ENCODE data around the gene CKMT2.
A peak's percentile ranks its signal among the peaks of the same experiment; 100 is the strongest.

The CKMT2 gene

GRCh38 chr5:81205058-81205457 is 28.1 kb upstream of the CKMT2 start:
- no peaks in the 10 kb centered on the region for H3K9me3 Mint-ChIP-seq

DNA sequence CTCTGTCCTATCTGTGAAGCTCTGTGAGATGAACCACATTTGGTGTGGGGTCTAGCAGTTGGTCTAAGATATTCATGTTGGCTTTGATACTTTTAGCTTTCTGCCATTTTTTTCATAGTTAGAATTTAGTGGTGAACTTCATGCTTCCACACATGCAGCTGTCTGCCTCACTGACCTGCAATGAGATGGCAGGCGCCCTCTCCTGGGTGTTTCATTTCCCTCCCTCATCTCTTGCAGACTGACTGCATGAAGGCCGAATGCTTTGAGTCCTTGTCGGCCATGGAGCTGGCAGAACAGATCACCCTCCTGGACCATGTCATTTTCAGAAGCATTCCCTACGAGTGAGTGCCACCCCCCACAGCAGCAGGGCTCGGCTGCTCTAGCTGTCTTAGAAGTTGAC is 26.1 kb upstream of the CKMT2 start:
- Mint-ChIP-seq H3K4me1 (peaks cover 2% of the 10 kb centered on the region), H3K27me3 (peaks cover 9% of the 10 kb centered on the region), H3K27ac (no peak overlapping the region), H3K36me3 (no peaks in the 10 kb centered on the region), H3K4me3 (no peak overlapping the region), H3K9me3 (no peaks in the 10 kb centered on the region)
- no peak for ATAC-seq (ENCODE audit: low read depth)
- DNase-seq (ENCODE audit: low spot score in 2 of 2) = no peak

More at GRCh38 chr5:81205058-81205457, 28.1 kb upstream of the CKMT2 start:
- H3K27ac Mint-ChIP-seq = no peak overlapping the region
- ATAC-seq (ENCODE audit: low read depth) = no peak
- no peaks in the 10 kb centered on the region for H3K36me3 Mint-ChIP-seq
- DNase-seq (ENCODE audit: low spot score in 2 of 2) = no peak
- H3K27me3 Mint-ChIP-seq = peaks cover 2% of the 10 kb centered on the region
- H3K4me3 Mint-ChIP-seq = no peak overlapping the region
- H3K4me1 Mint-ChIP-seq = no peaks in the 10 kb centered on the region

GRCh38 chr5:81208904-81209303 is 24.2 kb upstream of the CKMT2 start:
- ATAC-seq (ENCODE audit: low read depth) (no peak), DNase-seq (ENCODE audit: low spot score in 2 of 2) (no peak)
- Mint-ChIP-seq H3K4me3 (no peak overlapping the region), H3K27ac (no peak overlapping the region), H3K36me3 (no peaks in the 10 kb centered on the region), H3K27me3 (peaks cover 9% of the 10 kb centered on the region), H3K9me3 (no peaks in the 10 kb centered on the region), H3K4me1 (peaks cover 7% of the 10 kb centered on the region)

- no peak overlapping the region for H3K4me3 Mint-ChIP-seq
- H3K4me1 Mint-ChIP-seq = peaks cover 7% of the 10 kb centered on the region
- peaks cover 9% of the 10 kb centered on the region for H3K27me3 Mint-ChIP-seq
- no peak for ATAC-seq (ENCODE audit: low read depth)
- no peaks in the 10 kb centered on the region for H3K36me3 Mint-ChIP-seq
- no peak overlapping the region for H3K27ac Mint-ChIP-seq
- no peaks in the 10 kb centered on the region for H3K9me3 Mint-ChIP-seq
- DNase-seq (ENCODE audit: low spot score in 2 of 2) = no peak
Measured at GRCh38 chr5:81209386-81209785, 23.7 kb upstream of the CKMT2 start.

- H3K4me1 Mint-ChIP-seq = peaks cover 7% of the 10 kb centered on the region
- H3K27me3 Mint-ChIP-seq = peaks cover 9% of the 10 kb centered on the region
- DNase-seq (ENCODE audit: low spot score in 2 of 2) = no peak
- no peaks in the 10 kb centered on the region for H3K36me3 Mint-ChIP-seq
- no peaks in the 10 kb centered on the region for H3K9me3 Mint-ChIP-seq
- no peak overlapping the region for H3K4me3 Mint-ChIP-seq
- no peak overlapping the region for H3K27ac Mint-ChIP-seq
- ATAC-seq (ENCODE audit: low read depth) = no peak
Measured at GRCh38 chr5:81209869-81210493, 23.1 kb upstream of the CKMT2 start.

- H3K27ac Mint-ChIP-seq = peak overlapping the region; percentile 28
- peak; percentile 92 for ATAC-seq (ENCODE audit: low read depth)
- no peaks in the 10 kb centered on the region for H3K36me3 Mint-ChIP-seq
Measured at GRCh38 chr5:81212211-81212751, 20.8 kb upstream of the CKMT2 start.

DNA sequence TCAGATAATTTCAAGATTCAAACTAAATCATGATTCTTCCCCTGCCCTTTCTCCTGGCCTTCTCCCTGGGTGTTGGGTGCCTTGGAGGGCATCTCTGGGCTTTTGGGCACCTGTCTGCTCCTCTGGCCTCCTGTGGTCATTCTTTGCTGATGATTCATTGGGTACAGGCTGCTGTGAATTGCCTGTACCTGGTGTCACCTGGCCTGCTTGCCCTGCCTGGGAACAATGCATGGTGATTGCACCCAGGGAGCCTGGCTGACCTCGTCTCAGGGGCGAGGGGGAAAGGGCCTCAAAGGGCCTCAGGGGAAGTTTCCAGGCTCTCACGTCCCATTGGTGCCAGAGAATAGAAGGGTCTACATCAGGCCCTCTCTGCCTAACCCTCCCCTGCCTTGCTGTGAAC is 20.1 kb upstream of the CKMT2 start:
- H3K4me3 Mint-ChIP-seq = no peak overlapping the region
- H3K36me3 Mint-ChIP-seq = no peaks in the 10 kb centered on the region
- no peak for ATAC-seq (ENCODE audit: low read depth)
- peaks cover 9% of the 10 kb centered on the region for H3K27me3 Mint-ChIP-seq
- DNase-seq (ENCODE audit: low spot score in 2 of 2) = no peak
- no peaks in the 10 kb centered on the region for H3K9me3 Mint-ChIP-seq
- peaks cover 7% of the 10 kb centered on the region for H3K4me1 Mint-ChIP-seq
- H3K27ac Mint-ChIP-seq = peak overlapping the region; percentile 28

More at GRCh38 chr5:81212211-81212751, 20.8 kb upstream of the CKMT2 start:
- Mint-ChIP-seq H3K4me1 (peaks cover 7% of the 10 kb centered on the region), H3K4me3 (peak overlapping the region; percentile 59), H3K9me3 (no peaks in the 10 kb centered on the region), H3K27me3 (peaks cover 9% of the 10 kb centered on the region)
- DNase-seq (ENCODE audit: low spot score in 2 of 2) = peak; percentile 21 to 22

DNA sequence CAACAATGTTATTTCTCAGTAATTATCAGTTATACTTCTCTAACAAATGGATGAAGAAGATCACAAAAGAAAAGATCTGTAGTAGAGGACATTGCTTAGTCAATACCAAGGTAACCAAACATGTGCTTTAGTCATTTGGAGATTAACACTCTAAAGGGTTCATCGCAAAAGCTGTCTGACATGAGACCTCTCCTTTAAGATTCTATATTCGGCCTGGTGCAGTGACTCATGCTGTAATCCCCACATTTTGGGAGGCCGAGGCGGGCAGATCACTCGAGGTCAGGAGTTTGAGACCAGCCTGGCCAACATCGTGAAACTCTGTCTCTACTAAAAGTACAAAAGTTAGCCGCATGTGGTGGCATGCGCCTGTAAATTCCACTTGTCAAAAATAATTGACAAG is 18.3 kb upstream of the CKMT2 start:
- Mint-ChIP-seq H3K4me1 (peaks cover 7% of the 10 kb centered on the region), H3K27me3 (peaks cover 9% of the 10 kb centered on the region), H3K27ac (no peak overlapping the region), H3K9me3 (no peaks in the 10 kb centered on the region), H3K36me3 (no peaks in the 10 kb centered on the region), H3K4me3 (no peak overlapping the region)
- no peak for DNase-seq (ENCODE audit: low spot score in 2 of 2)
- ATAC-seq (ENCODE audit: low read depth) = no peak

GRCh38 chr5:81216152-81216551 is 17.0 kb upstream of the CKMT2 start:
- Mint-ChIP-seq H3K27me3 (peaks cover 4% of the 10 kb centered on the region), H3K4me1 (peaks cover 7% of the 10 kb centered on the region), H3K36me3 (no peaks in the 10 kb centered on the region), H3K4me3 (no peak overlapping the region), H3K9me3 (no peaks in the 10 kb centered on the region), H3K27ac (no peak overlapping the region)
- ATAC-seq (ENCODE audit: low read depth) = no peak
- DNase-seq (ENCODE audit: low spot score in 2 of 2) = no peak

GRCh38 chr5:81219389-81219788 is 13.7 kb upstream of the CKMT2 start:
- Mint-ChIP-seq H3K4me1 (no peaks in the 10 kb centered on the region), H3K27ac (no peak overlapping the region), H3K36me3 (no peaks in the 10 kb centered on the region), H3K9me3 (no peaks in the 10 kb centered on the region), H3K4me3 (no peak overlapping the region), H3K27me3 (peaks cover 4% of the 10 kb centered on the region)
- ATAC-seq (ENCODE audit: low read depth) = no peak
- no peak for DNase-seq (ENCODE audit: low spot score in 2 of 2)

DNA sequence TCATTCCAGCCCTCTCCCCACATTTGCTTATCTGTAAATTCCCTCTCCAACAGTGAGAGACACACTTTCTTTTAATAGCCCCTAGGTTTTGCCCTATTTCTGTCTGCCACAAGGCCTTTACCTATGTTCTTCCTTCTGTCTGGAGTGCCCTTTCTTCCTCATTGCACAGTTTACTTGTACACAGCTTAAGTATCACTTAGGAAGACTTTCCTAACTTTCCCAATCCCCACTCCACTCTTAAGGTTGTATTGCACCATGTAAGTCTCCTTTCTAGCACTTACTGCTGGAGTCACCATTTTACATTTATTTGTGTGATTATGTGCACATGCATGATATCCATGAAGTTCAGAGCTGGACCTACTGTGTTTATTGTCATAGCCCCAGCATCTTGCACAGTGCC is 10.8 kb upstream of the CKMT2 start:
- H3K4me1 Mint-ChIP-seq = peaks cover 5% of the 10 kb centered on the region
- no peak overlapping the region for H3K27ac Mint-ChIP-seq
- DNase-seq (ENCODE audit: low spot score in 2 of 2) (no peak), ATAC-seq (ENCODE audit: low read depth) (no peak)
- peaks cover 6% of the 10 kb centered on the region for H3K27me3 Mint-ChIP-seq
- H3K4me3 Mint-ChIP-seq = no peak overlapping the region
- no peaks in the 10 kb centered on the region for H3K9me3 Mint-ChIP-seq
- H3K36me3 Mint-ChIP-seq = no peaks in the 10 kb centered on the region

DNA sequence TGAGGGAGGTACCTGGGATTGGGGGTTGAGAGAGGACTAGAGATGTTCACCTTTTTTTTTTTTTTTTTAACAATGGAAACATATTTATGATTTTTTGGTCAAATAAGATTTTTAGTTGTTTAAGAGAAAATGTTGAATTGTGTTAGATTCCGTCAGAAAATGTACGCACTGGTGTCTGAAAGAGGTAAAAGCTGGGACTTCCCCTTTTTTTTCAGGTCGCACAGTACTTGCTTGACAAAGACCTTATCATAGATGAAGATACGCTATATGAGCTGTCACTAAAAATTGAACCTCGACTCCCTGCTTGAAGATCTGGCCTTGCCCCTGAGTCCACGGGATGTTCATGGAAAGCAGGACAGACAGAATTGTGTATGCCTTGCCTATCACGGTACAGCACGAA is 7.7 kb upstream of the CKMT2 start:
- ATAC-seq (ENCODE audit: low read depth) (peak; percentile 42), DNase-seq (ENCODE audit: low spot score in 2 of 2) (no peak)
- Mint-ChIP-seq H3K27ac (no peak overlapping the region), H3K4me3 (no peak overlapping the region), H3K4me1 (peaks cover 5% of the 10 kb centered on the region), H3K27me3 (peaks cover 6% of the 10 kb centered on the region), H3K36me3 (no peaks in the 10 kb centered on the region), H3K9me3 (no peaks in the 10 kb centered on the region)

DNA sequence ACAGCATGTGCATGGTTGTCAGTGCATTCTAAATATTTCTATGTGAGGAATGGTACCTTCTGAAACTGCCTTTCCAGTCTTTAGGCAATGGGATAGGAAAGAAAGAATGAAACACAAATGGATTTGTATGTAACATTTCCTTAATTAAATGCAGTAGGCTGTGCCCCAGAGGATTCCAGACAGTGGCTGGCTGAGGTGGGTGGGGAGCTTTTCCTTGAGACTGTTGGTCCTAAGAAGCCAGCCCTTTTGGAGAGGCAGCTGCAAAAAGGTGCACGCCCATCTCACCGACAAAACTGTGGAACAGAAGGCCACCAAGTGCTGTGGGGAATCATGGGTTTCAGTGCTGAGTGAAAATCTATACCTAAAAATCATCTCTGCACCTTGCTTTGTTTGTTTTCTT is 6.8 kb upstream of the CKMT2 start:
- ATAC-seq (ENCODE audit: low read depth) (no peak), DNase-seq (ENCODE audit: low spot score in 2 of 2) (no peak)
- H3K4me3 Mint-ChIP-seq = no peak overlapping the region
- H3K4me1 Mint-ChIP-seq = peaks cover 5% of the 10 kb centered on the region
- no peaks in the 10 kb centered on the region for H3K9me3 Mint-ChIP-seq
- H3K27me3 Mint-ChIP-seq = peaks cover 6% of the 10 kb centered on the region
- no peak overlapping the region for H3K27ac Mint-ChIP-seq
- no peaks in the 10 kb centered on the region for H3K36me3 Mint-ChIP-seq

GRCh38 chr5:81226949-81227348 is 6.2 kb upstream of the CKMT2 start:
- no peak for ATAC-seq (ENCODE audit: low read depth)
- no peak overlapping the region for H3K27ac Mint-ChIP-seq
- no peak for DNase-seq (ENCODE audit: low spot score in 2 of 2)
- H3K4me3 Mint-ChIP-seq = no peak overlapping the region
- H3K4me1 Mint-ChIP-seq = peaks cover 5% of the 10 kb centered on the region
- peaks cover 6% of the 10 kb centered on the region for H3K27me3 Mint-ChIP-seq
- no peaks in the 10 kb centered on the region for H3K9me3 Mint-ChIP-seq
- no peaks in the 10 kb centered on the region for H3K36me3 Mint-ChIP-seq

GRCh38 chr5:81228084-81228483 is 5.0 kb upstream of the CKMT2 start:
- no peak for DNase-seq (ENCODE audit: low spot score in 2 of 2)
- peaks cover 5% of the 10 kb centered on the region for H3K4me1 Mint-ChIP-seq
- no peak overlapping the region for H3K4me3 Mint-ChIP-seq
- H3K36me3 Mint-ChIP-seq = no peaks in the 10 kb centered on the region
- no peak overlapping the region for H3K27ac Mint-ChIP-seq
- no peaks in the 10 kb centered on the region for H3K9me3 Mint-ChIP-seq
- ATAC-seq (ENCODE audit: low read depth) = no peak
- peaks cover 1% of the 10 kb centered on the region for H3K27me3 Mint-ChIP-seq
